B cell (primary cell): ENCODE measurements around the gene UBAC2. TPM values are rescaled to one million over a fixed set of nuclear protein-coding genes. Genes with fewer than 3 reads are reported as not detected.

Experiments
- ATAC-seq: fragments of 200-7000 bp; cut with Tn5 transposase; one replicate; pipeline ENCODE4 v1.10.0; 2021; ENCODE audit warnings: low read depth, mild to moderate bottlenecking, moderate number of reproducible peaks, moderate library complexity
- CTCF ChIA-PET: fragments of 350-600 bp; sonication (Branson Sonifier 250); formaldehyde crosslinking; loops from one replicate; lab custom pipeline; 2021; ENCODE audit warnings: antibody characterized with exemption, inconsistent platforms; lab: Charles Lee
- POLR2A ChIA-PET: fragments of 350-600 bp; sonication (Branson Sonifier 250); formaldehyde crosslinking; loops from one replicate; lab custom pipeline; 2021; ENCODE audit warnings: antibody characterized with exemption; lab: Charles Lee
- DNase-seq: peaks from one replicate; pipeline ENCODE4 v3.0.0; 2013
- H2AFZ ChIP-seq: 2 replicates; pipeline ENCODE4 v1.6.1; 2012; ENCODE audit warnings: mild to moderate bottlenecking, low read depth, low read length; ENCODE audit not compliant: insufficient read depth, poor library complexity, severe bottlenecking
- H3K27ac ChIP-seq, 2 donors: 1 replicate in 1 of 2; 2 replicates in 1 of 2; pipeline ENCODE4 v1.5.1; 2012 to 2013; ENCODE audit warnings: low read length in 2 of 2, mild to moderate bottlenecking in 2 of 2, moderate library complexity in 1 of 2
- H3K27me3 ChIP-seq, 4 experiments: fragments of 200-600 bp in 1 of 4; sonication (generic) in 1 of 4; replicated peaks in 1 of 4; 1 replicate in 2 of 4; 2 replicates in 2 of 4; pipeline versions ENCODE4 v1.6.1 to v1.7.0; 2013 to 2016; ENCODE audit warnings: low read length in 3 of 4, mild to moderate bottlenecking in 2 of 4, mixed read lengths in 1 of 4, moderate library complexity in 1 of 4; ENCODE audit not compliant: insufficient read depth in 4 of 4, control insufficient read depth in 3 of 4; ENCODE audit errors: control extremely low read depth in 1 of 4
- H3K36me3 ChIP-seq, 2 experiments: replicated peaks in 1 of 2; 1 replicate in 1 of 2; 2 replicates in 1 of 2; pipeline versions ENCODE4 v1.6.1 to v1.7.1; 2013; ENCODE audit warnings: low read length in 1 of 2; ENCODE audit not compliant: insufficient read depth in 2 of 2, control insufficient read depth in 1 of 2; ENCODE audit errors: control extremely low read depth in 1 of 2, extremely low read depth in 1 of 2
- H3K4me1 ChIP-seq, 2 donors: fragments of 200-600 bp in 1 of 2; sonication (generic) in 1 of 2; 1 replicate in 1 of 2; 2 replicates in 1 of 2; pipeline versions ENCODE4 v1.5.1 to v1.6.1; 2013 to 2017; ENCODE audit warnings: low read length in 2 of 2; ENCODE audit not compliant: control insufficient read depth in 2 of 2, insufficient read depth in 2 of 2
- H3K4me2 ChIP-seq: replicated peaks from 2 replicates; pipeline ENCODE3; 2012; ENCODE audit warnings: mild to moderate bottlenecking, low read depth, low read length; ENCODE audit not compliant: poor library complexity, severe bottlenecking
- H3K4me3 ChIP-seq, 5 experiments: fragments of 200-600 bp in 1 of 5; sonication (generic) in 1 of 5; 1 replicate in 3 of 5; 2 replicates in 2 of 5; pipeline versions ENCODE4 v1.5.1 to v1.7.0; 2011 to 2016; ENCODE audit warnings: low read length in 4 of 5, mild to moderate bottlenecking in 4 of 5, low read depth in 2 of 5, control low read depth in 1 of 5, moderate library complexity in 1 of 5; ENCODE audit not compliant: insufficient read depth in 1 of 5; ENCODE audit errors: control extremely low read depth in 1 of 5, extremely low read depth in 1 of 5
- H3K79me2 ChIP-seq: fragments of 200-600 bp; sonication (generic); one replicate; pipeline ENCODE4 v1.6.0; 2016; ENCODE audit warnings: low read length; ENCODE audit not compliant: control insufficient read depth, insufficient read depth
- H3K9ac ChIP-seq: fragments of 200-600 bp; sonication (generic); 2 replicates; pipeline ENCODE4 v1.6.1; 2017; ENCODE audit warnings: mild to moderate bottlenecking, low read length, moderate library complexity
- H3K9me3 ChIP-seq, 3 donors: one replicate each; pipeline versions ENCODE4 v1.6.1 to v1.7.1; 2013; ENCODE audit warnings: low read length in 2 of 3; ENCODE audit not compliant: control insufficient read depth in 2 of 3, insufficient read depth in 1 of 3; ENCODE audit errors: control extremely low read depth in 1 of 3
- H4K20me1 ChIP-seq: 2 replicates; pipeline ENCODE4 v1.6.0; 2012; ENCODE audit warnings: mild to moderate bottlenecking, low read length; ENCODE audit not compliant: insufficient read depth, control insufficient read depth, poor library complexity, severe bottlenecking
- H3K27ac Mint-ChIP-seq: one replicate; pipeline ENCODE4 v1.8.0; 2021; ENCODE audit warnings: mixed read lengths
- H3K27me3 Mint-ChIP-seq: one replicate; pipeline ENCODE4 v1.8.0; 2021; ENCODE audit warnings: mixed read lengths
- H3K4me1 Mint-ChIP-seq: one replicate; pipeline ENCODE4 v1.8.0; 2021; ENCODE audit warnings: mixed read lengths
- H3K4me3 Mint-ChIP-seq: one replicate; pipeline ENCODE4 v1.8.0; 2021; ENCODE audit warnings: mixed read lengths
- H3K9me3 Mint-ChIP-seq: one replicate; pipeline ENCODE4 v1.8.0; 2022; ENCODE audit warnings: mixed read lengths; ENCODE audit not compliant: insufficient read depth
- EZH2 ChIP-seq: IDR thresholded peaks from 2 replicates; pipeline ENCODE4 v1.6.1; 2012; ENCODE audit warnings: borderline replicate concordance, low read depth, mild to moderate bottlenecking, moderate library complexity, low read length; ENCODE audit not compliant: insufficient read depth, poor library complexity, severe bottlenecking
- WGBS: methylation state at CpG from one replicate; pipeline ENCODE4 v1.1.5; 2013; ENCODE audit warnings: missing lambda C conversion rate; ENCODE audit not compliant: insufficient coverage; 5-methylcytosine and 5-hydroxymethylcytosine counted together
- intact Hi-C: fragments of 100-400 bp; cut with micrococcal nuclease; formaldehyde crosslinking; loops from one replicate; pipeline ENCODE4 v1.10.0; 2022
- polyA plus RNA-seq: library from polyadenylated mRNA; depleted of rRNA; stranded (reverse); fragments of >200 nt; gene quantifications from 2 replicates; pipeline ENCODE4 v1.2.3, GENCODE V29; 2012
- total RNA-seq, 2 donors: library from RNA; stranded (reverse); fragments of 120-200 nt in 1 of 2; gene quantifications; 1 replicate in 1 of 2; 2 replicates in 1 of 2; pipeline versions ENCODE4 v1.2.3 to v1.2.4, GENCODE V29; 2013 to 2022
- TF ChIP-seq, protein P1 (sequence below): fragments of 200-600 bp; IDR thresholded peaks from one replicate; pipeline ENCODE4 v1.8.0; 2022; ENCODE audit warnings: antibody characterized with exemption, mild to moderate bottlenecking

UBAC2 gene
- total and polyA plus RNA-seq, 2 donors (not counting 1 experiment from before 2014, with no cell fraction given): 56.3 to 60.8 TPM

- H3K27ac Mint-ChIP-seq: no peak overlapping the region
- no peak overlapping the region for H3K4me3 ChIP-seq
- intact Hi-C loops: no loop called here
- H3K4me3 Mint-ChIP-seq: no peak overlapping the region
- no peaks in the 10 kb centered on the region for H3K27me3 ChIP-seq
- no peaks in the 10 kb centered on the region for H3K9me3 Mint-ChIP-seq
- H3K27ac ChIP-seq: no peak overlapping the region
- H3K4me1 Mint-ChIP-seq: peaks cover 49% of the 10 kb centered on the region
- H3K36me3 ChIP-seq: peaks cover 12 to 19% of the 10 kb centered on the region in 2 experiments
- H3K4me1 ChIP-seq: peaks cover 33 to 38% of the 10 kb centered on the region in 2 donors
- no peak overlapping the region for H2AFZ ChIP-seq
- TF ChIP-seq, protein P1, sequence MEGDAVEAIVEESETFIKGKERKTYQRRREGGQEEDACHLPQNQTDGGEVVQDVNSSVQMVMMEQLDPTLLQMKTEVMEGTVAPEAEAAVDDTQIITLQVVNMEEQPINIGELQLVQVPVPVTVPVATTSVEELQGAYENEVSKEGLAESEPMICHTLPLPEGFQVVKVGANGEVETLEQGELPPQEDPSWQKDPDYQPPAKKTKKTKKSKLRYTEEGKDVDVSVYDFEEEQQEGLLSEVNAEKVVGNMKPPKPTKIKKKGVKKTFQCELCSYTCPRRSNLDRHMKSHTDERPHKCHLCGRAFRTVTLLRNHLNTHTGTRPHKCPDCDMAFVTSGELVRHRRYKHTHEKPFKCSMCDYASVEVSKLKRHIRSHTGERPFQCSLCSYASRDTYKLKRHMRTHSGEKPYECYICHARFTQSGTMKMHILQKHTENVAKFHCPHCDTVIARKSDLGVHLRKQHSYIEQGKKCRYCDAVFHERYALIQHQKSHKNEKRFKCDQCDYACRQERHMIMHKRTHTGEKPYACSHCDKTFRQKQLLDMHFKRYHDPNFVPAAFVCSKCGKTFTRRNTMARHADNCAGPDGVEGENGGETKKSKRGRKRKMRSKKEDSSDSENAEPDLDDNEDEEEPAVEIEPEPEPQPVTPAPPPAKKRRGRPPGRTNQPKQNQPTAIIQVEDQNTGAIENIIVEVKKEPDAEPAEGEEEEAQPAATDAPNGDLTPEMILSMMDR: no peak
- no peak for TF ChIP-seq EZH2
- H3K4me2 ChIP-seq: no peak overlapping the region
- CTCF ChIA-PET: interaction anchor here (1.7 kb wide), 1 partner anchor 57 kb away, joined by 5 read pairs; no protein-coding TSS in a partner anchor
- H3K79me2 ChIP-seq: peaks cover 32% of the 10 kb centered on the region
- H3K9me3 ChIP-seq: peaks cover 0 to 2% (median 0%) of the 10 kb centered on the region in 3 donors
- DNase-seq: no peak
- no peak overlapping the region for H3K9ac ChIP-seq
- no peaks in the 10 kb centered on the region for H3K27me3 Mint-ChIP-seq
- POLR2A ChIA-PET: no interaction called here
- WGBS: no CpG with 5 or more reads among the region's 2 CpGs
- no peaks in the 10 kb centered on the region for H4K20me1 ChIP-seq
- no peak for ATAC-seq
Measured at GRCh38 chr13:99327126-99327525, 126.5 kb downstream of the UBAC2 start.

GRCh38 chr13:99327761-99328160 is 127.1 kb downstream of the UBAC2 start:
- Mint-ChIP-seq H3K9me3 (no peaks in the 10 kb centered on the region), H3K4me1 (peaks cover 49% of the 10 kb centered on the region), H3K27me3 (no peaks in the 10 kb centered on the region), H3K27ac (no peak overlapping the region), H3K4me3 (no peak overlapping the region)
- peaks cover 32% of the 10 kb centered on the region for H3K79me2 ChIP-seq
- no peaks in the 10 kb centered on the region for H4K20me1 ChIP-seq
- H3K9ac ChIP-seq: no peak overlapping the region
- ATAC-seq (no peak), DNase-seq (no peak)
- H2AFZ ChIP-seq: no peak overlapping the region
- peaks cover 12 to 21% of the 10 kb centered on the region in 2 experiments for H3K36me3 ChIP-seq
- peaks cover 27 to 32% of the 10 kb centered on the region in 2 donors for H3K4me1 ChIP-seq
- intact Hi-C loops: no loop called here
- H3K4me3 ChIP-seq: no peak overlapping the region
- no peak overlapping the region for H3K27ac ChIP-seq
- no peaks in the 10 kb centered on the region for H3K27me3 ChIP-seq
- WGBS: no CpG with 5 or more reads among the region's 2 CpGs
- ChIA-PET CTCF (interaction anchor here (1.0 to 1.7 kb wide), 2 partner anchors 21 to 58 kb away, joined by 3 to 5 read pairs; no protein-coding TSS in a partner anchor), POLR2A (no interaction called here)
- TF ChIP-seq EZH2: no peak
- TF ChIP-seq, protein P1: no peak
- H3K4me2 ChIP-seq: no peak overlapping the region
- peaks cover 0 to 2% (median 0%) of the 10 kb centered on the region in 3 donors for H3K9me3 ChIP-seq
